Prostate gland (tissue), 2 donors: ENCODE measurements around the gene MYLK4. TPM values are rescaled to one million over a fixed set of nuclear protein-coding genes. Genes with fewer than 3 reads are reported as not detected.

Source experiments
- DNase-seq: peaks from one replicate; pipeline ENCODE4 v3.0.0-alpha.2; 2019; ENCODE audit warnings: low spot score
- H3K27ac ChIP-seq, 2 donors: fragments of 200-600 bp; sonication (generic); 2 replicates each; pipeline ENCODE4 v1.5.1; 2017 to 2019
- H3K27me3 ChIP-seq: fragments of 200-600 bp; sonication (generic); replicated peaks from 2 replicates; pipeline ENCODE4 v1.5.1; 2019; ENCODE audit not compliant: insufficient read depth
- H3K36me3 ChIP-seq, 2 donors: fragments of 200-600 bp; sonication (generic); 1 replicate in 1 of 2; 2 replicates in 1 of 2; pipeline versions ENCODE4 v1.5.1 to v1.8.1; 2017 to 2019
- H3K4me1 ChIP-seq: fragments of 200-600 bp; sonication (generic); replicated peaks from 2 replicates; pipeline ENCODE4 v1.5.1; 2019
- H3K4me3 ChIP-seq, 2 donors: fragments of 200-600 bp; sonication (generic); 2 replicates each; pipeline ENCODE4 v1.5.1; 2017 to 2019
- H3K9me3 ChIP-seq: fragments of 200-600 bp; sonication (generic); 2 replicates; pipeline ENCODE4 v1.5.1; 2017
- CTCF ChIP-seq, 4 experiments: fragments of 200-600 bp in 2 of 4; fragments of 450-650 bp in 2 of 4; sonication (generic) in 2 of 4; IDR thresholded peaks; 1 replicate in 3 of 4; 2 replicates in 1 of 4; pipeline ENCODE4 v1.5.1; 2016 to 2019; ENCODE audit warnings: antibody characterized with exemption in 4 of 4, mild to moderate bottlenecking in 2 of 4, moderate library complexity in 2 of 4
- POLR2A ChIP-seq: fragments of 450-650 bp; IDR thresholded peaks from one replicate; pipeline ENCODE4 v1.6.1; 2016; ENCODE audit warnings: antibody characterized with exemption, mild to moderate bottlenecking
- POLR2AphosphoS5 ChIP-seq: sonication (generic); formaldehyde crosslinking; IDR thresholded peaks from one replicate; pipeline ENCODE4 v1.6.1; 2017; ENCODE audit warnings: antibody characterized with exemption
- WGBS: methylation state at CpG from one replicate; pipeline ENCODE4 v1.1.5; 2018; 5-methylcytosine and 5-hydroxymethylcytosine counted together
- intact Hi-C: fragments of 100-400 bp; cut with DNase I; formaldehyde crosslinking; loops from one replicate; pipeline ENCODE4 v1.14.2; 2022
- total RNA-seq, 2 donors: library from RNA; depleted of rRNA; stranded (reverse); fragments of >200 nt; gene quantifications; one replicate each; pipeline ENCODE4 v1.1.0, GENCODE V29; 2016

The MYLK4 gene
- total RNA-seq, 2 donors from 2014 or later, result 0.46 to 0.97 TPM

GRCh38 chr6:2780102-2780737 is 29.5 kb upstream of the MYLK4 start:
- H3K36me3 ChIP-seq, result no peaks in the 10 kb centered on the region
- intact Hi-C loops, result no loop called here
- H3K27ac ChIP-seq, result no peak overlapping the region
- WGBS, result 87% methylated on average over 9 of the region's 9 CpGs
- H3K4me1 ChIP-seq, result no peaks in the 10 kb centered on the region
- H3K27me3 ChIP-seq, result no peaks in the 10 kb centered on the region
- TF ChIP-seq POLR2A, result no peak
- no peak for TF ChIP-seq CTCF (IDR thresholded peaks at IDR 0.05)
- TF ChIP-seq POLR2AphosphoS5, result no peak
- H3K4me3 ChIP-seq, result no peak overlapping the region
- no peaks in the 10 kb centered on the region for H3K9me3 ChIP-seq
- DNase-seq, result no peak

- H3K4me1 ChIP-seq, result no peaks in the 10 kb centered on the region
- no peaks in the 10 kb centered on the region for H3K27me3 ChIP-seq
- H3K27ac ChIP-seq, result no peak overlapping the region
- H3K36me3 ChIP-seq, result no peaks in the 10 kb centered on the region
- H3K4me3 ChIP-seq, result no peak overlapping the region
- no peak for TF ChIP-seq POLR2AphosphoS5
- TF ChIP-seq POLR2A, result no peak
- TF ChIP-seq CTCF (IDR thresholded peaks at IDR 0.05), result no peak
- DNase-seq, result no peak
- intact Hi-C loops, result no loop called here
- H3K9me3 ChIP-seq, result no peaks in the 10 kb centered on the region
- 86% methylated on average over 3 of the region's 3 CpGs for WGBS
Measured at GRCh38 chr6:2777249-2777648, 26.5 kb upstream of the MYLK4 start.

GRCh38 chr6:2775003-2775402 is 24.3 kb upstream of the MYLK4 start:
- Histone ChIP-seq H3K36me3 (peaks cover 0 to 2% of the 10 kb centered on the region in 2 donors), H3K4me1 (no peaks in the 10 kb centered on the region), H3K27me3 (no peaks in the 10 kb centered on the region), H3K9me3 (no peaks in the 10 kb centered on the region), H3K27ac (no peak overlapping the region), H3K4me3 (no peak overlapping the region)
- 84% methylated on average over 1 of the region's 1 CpG for WGBS
- intact Hi-C loops, result no loop called here
- no peak for DNase-seq
- no peak for TF ChIP-seq CTCF (IDR thresholded peaks at IDR 0.05)
- TF ChIP-seq POLR2AphosphoS5, result no peak
- TF ChIP-seq POLR2A, result no peak

GRCh38 chr6:2773449-2773848 is 22.7 kb upstream of the MYLK4 start:
- intact Hi-C loops, result no loop called here
- WGBS, result 96% methylated on average over 3 of the region's 3 CpGs
- TF ChIP-seq POLR2AphosphoS5 (no peak), POLR2A (no peak)
- Histone ChIP-seq H3K4me1 (no peaks in the 10 kb centered on the region), H3K27me3 (no peaks in the 10 kb centered on the region), H3K4me3 (no peak overlapping the region), H3K36me3 (peaks cover 0 to 2% of the 10 kb centered on the region in 2 donors), H3K27ac (no peak overlapping the region), H3K9me3 (no peaks in the 10 kb centered on the region)
- DNase-seq, result no peak

GRCh38 chr6:2772840-2773239 is 22.1 kb upstream of the MYLK4 start:
- Histone ChIP-seq H3K36me3 (peaks cover 0 to 2% of the 10 kb centered on the region in 2 donors), H3K9me3 (no peaks in the 10 kb centered on the region), H3K4me1 (no peaks in the 10 kb centered on the region), H3K4me3 (no peak overlapping the region), H3K27me3 (no peaks in the 10 kb centered on the region), H3K27ac (no peak overlapping the region)
- no peak for DNase-seq
- intact Hi-C loops, result no loop called here
- WGBS, result 77% methylated on average over 3 of the region's 3 CpGs
- TF ChIP-seq CTCF (IDR thresholded peaks at IDR 0.05), result no peak
- no peak for TF ChIP-seq POLR2A
- TF ChIP-seq POLR2AphosphoS5, result no peak
